Measurements from ENCODE around the gene CYFIP2. TPM values are rescaled to one million over a fixed set of nuclear protein-coding genes. Genes with fewer than 3 reads are reported as not detected.

Gene CYFIP2
- total and polyA plus RNA-seq, 4 donors: 48.1 to 160 (median 104) TPM

DNA sequence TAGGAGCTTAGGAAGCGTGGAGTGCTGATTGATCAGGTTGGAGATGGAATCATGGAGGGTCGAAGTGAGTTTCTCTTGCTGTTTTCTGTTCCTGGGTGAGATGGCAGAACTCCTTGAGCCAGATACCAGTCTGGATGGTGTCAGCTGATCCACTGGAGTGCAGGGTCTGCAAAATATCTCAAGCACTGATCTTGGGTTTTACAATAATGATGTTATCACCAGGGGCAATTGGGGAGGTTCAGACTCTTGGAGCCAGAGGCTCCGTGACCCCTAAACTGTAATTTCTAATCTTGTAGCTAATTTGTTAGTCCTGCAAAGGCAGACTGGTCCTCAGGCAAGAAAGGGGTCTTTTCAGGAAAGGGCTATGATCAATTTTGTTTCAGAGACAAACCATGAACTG is 114.1 kb downstream of the CYFIP2 start:
- H3K36me3 ChIP-seq (ENCODE audit: control insufficient read depth, insufficient read depth, low read length): peaks cover 19% of the 10 kb centered on the region
- no peaks in the 10 kb centered on the region for H3K4me1 ChIP-seq (ENCODE audit: control insufficient read depth, insufficient read depth, low read length)
- DNase-seq (ENCODE audit: low read depth in 4 of 6, low spot score in 6 of 6): no peak
- H3K9me3 ChIP-seq (ENCODE audit: control insufficient read depth, insufficient read depth, low read length): no peaks in the 10 kb centered on the region
- no peaks in the 10 kb centered on the region for H3K27me3 ChIP-seq (ENCODE audit: control insufficient read depth, insufficient read depth, low read length)
- no peak overlapping the region for H3K27ac ChIP-seq (ENCODE audit: low read depth, low read length)
- 96% methylated on average over 3 of the region's 3 CpGs for WGBS (ENCODE audit: insufficient coverage)
- H3K4me3 ChIP-seq (ENCODE audit: low read depth, low read length): no peak overlapping the region

DNA sequence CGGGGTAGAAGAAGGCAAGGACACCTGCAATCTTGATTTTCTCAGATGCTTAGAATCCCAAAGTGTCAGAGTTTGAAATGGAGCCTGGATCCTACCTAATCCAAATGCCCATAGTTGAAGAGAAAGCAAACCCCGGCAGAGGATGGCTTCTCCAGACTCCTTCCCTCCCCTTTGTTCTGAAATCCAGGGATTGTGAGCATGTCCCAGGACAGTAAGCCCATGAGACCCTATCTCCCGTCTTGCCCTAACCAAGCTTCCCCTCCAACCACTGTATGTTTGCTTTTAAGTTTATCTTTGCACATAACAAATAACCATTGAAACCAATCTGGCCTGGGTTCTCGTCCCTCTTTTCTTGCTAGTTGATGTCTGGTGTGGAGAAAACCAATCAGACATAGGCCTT is 115.8 kb downstream of the CYFIP2 start:
- no peak for DNase-seq (ENCODE audit: low read depth in 4 of 6, low spot score in 6 of 6)
- 72% methylated on average over 2 of the region's 4 CpGs for WGBS (ENCODE audit: insufficient coverage)
- Histone ChIP-seq H3K4me1 (ENCODE audit: control insufficient read depth, insufficient read depth, low read length) (no peaks in the 10 kb centered on the region), H3K27me3 (ENCODE audit: control insufficient read depth, insufficient read depth, low read length) (no peaks in the 10 kb centered on the region), H3K27ac (ENCODE audit: low read depth, low read length) (no peak overlapping the region), H3K4me3 (ENCODE audit: low read depth, low read length) (no peak overlapping the region), H3K9me3 (ENCODE audit: control insufficient read depth, insufficient read depth, low read length) (no peaks in the 10 kb centered on the region), H3K36me3 (ENCODE audit: control insufficient read depth, insufficient read depth, low read length) (peaks cover 18% of the 10 kb centered on the region)

DNA sequence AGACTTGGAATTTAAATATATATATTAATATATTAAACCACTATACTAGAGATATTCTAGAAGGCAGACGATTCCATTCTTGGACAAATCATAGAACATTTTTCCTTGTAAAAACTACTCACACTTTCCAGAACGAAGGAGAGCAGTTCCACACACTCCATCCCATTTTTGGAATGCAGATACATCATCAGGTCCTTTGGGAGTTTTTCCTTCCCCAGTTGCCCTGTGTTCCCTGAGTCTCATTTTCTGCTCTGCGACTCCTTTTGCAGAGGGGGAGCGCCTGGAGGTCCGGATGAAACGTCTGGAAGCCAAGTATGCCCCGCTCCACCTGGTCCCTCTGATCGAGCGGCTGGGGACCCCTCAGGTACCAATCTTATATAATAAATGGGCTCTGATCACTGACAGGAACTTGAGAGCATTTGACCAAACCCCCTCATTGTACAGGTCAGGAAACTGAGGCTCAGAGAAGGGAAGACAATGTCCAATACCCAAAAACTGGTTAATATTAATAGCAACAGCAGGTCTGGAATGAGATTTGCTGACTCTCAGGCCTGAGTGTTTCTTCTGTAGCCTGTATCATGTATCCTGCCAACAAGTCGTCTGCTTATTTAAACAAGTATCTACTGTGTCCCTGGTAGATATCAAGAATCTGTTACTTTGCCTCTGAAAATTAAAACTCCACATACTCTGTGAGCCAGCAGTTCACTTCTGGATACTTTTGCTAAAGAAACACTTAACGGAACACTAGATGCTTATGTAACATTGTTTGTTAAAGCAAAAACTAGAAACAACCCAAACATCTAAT is 117.3 kb downstream of the CYFIP2 start:
- no peak for DNase-seq (ENCODE audit: low read depth in 4 of 6, low spot score in 6 of 6)
- Histone ChIP-seq H3K4me3 (ENCODE audit: low read depth, low read length) (no peak overlapping the region), H3K4me1 (ENCODE audit: control insufficient read depth, insufficient read depth, low read length) (peaks cover 4% of the 10 kb centered on the region), H3K36me3 (ENCODE audit: control insufficient read depth, insufficient read depth, low read length) (peaks cover 16% of the 10 kb centered on the region), H3K9me3 (ENCODE audit: control insufficient read depth, insufficient read depth, low read length) (no peaks in the 10 kb centered on the region), H3K27ac (ENCODE audit: low read depth, low read length) (no peak overlapping the region), H3K27me3 (ENCODE audit: control insufficient read depth, insufficient read depth, low read length) (no peaks in the 10 kb centered on the region)
- WGBS (ENCODE audit: insufficient coverage): 95% methylated on average over 8 of the region's 11 CpGs

DNA sequence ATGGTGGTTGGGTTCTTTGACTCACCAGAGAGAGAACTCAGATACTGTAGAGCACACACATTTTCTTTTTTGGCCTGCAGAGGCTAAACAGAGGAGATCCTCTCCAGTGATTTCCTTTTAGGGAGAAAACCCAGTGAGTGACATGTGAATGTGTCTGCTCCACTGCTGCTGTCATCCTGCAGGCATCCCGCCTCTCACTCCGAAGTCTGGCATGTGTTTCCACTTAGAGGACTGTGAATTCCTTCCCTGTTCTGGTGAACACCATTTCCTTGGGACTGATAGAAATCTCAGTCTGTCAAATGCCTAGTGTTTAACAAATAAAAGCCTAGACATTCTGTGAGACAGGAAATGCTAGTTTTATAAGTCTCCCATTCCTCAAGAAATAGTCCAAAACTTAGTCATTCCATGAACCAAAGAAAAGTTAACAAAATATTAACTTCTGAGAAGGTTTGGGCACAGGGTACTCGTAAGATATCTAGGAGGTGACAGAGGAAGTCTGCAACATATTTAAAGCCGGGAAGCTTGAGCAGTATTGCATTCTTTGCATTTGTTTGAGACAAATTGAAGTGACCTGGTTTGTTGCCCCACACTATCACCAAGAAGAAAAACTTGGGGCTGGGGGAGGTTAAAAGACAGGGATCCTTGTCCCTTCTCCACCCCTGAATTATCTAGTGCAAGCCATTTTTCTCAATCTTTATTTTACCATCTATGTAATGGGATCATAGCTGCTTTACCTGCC is 119.2 kb downstream of the CYFIP2 start:
- H3K4me1 ChIP-seq (ENCODE audit: control insufficient read depth, insufficient read depth, low read length): peaks cover 4% of the 10 kb centered on the region
- no peaks in the 10 kb centered on the region for H3K27me3 ChIP-seq (ENCODE audit: control insufficient read depth, insufficient read depth, low read length)
- peak overlapping the region; percentile 22 for H3K27ac ChIP-seq (ENCODE audit: low read depth, low read length)
- peak in 1 of 6 donors; percentile 61 for DNase-seq (ENCODE audit: low read depth in 4 of 6, low spot score in 6 of 6)
- H3K36me3 ChIP-seq (ENCODE audit: control insufficient read depth, insufficient read depth, low read length): peaks cover 29% of the 10 kb centered on the region
- 61% methylated on average over 2 of the region's 4 CpGs for WGBS (ENCODE audit: insufficient coverage)
- no peak overlapping the region for H3K4me3 ChIP-seq (ENCODE audit: low read depth, low read length)
- no peaks in the 10 kb centered on the region for H3K9me3 ChIP-seq (ENCODE audit: control insufficient read depth, insufficient read depth, low read length)

DNA sequence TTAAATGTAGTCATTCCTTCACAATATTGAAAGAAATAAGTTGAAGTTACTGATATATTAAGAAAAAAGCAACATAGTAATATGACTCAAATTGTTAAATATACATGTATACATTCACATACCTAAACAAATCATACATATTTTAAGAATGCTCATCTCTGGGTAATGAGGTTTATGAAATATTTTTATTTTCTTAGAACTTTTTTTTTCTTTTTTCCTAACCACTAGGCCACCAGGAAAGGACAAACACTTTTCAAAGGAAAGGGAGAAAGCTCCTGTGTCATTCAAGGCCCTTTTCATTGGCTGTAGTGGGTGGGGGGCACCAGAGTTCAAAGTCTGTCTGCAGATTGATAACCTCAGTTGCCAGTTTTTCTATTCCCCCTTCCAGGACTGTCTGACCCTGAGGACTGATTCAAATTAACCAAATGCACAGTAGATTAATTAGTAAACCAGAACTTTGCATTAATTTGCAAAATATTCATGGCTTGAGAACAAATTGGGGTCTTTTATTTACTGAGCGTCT is 121.2 kb downstream of the CYFIP2 start:
- DNase-seq (ENCODE audit: low read depth in 4 of 6, low spot score in 6 of 6): no peak
- Histone ChIP-seq H3K27ac (ENCODE audit: low read depth, low read length) (peak overlapping the region; percentile 51), H3K4me1 (ENCODE audit: control insufficient read depth, insufficient read depth, low read length) (peaks cover 4% of the 10 kb centered on the region), H3K9me3 (ENCODE audit: control insufficient read depth, insufficient read depth, low read length) (no peaks in the 10 kb centered on the region), H3K27me3 (ENCODE audit: control insufficient read depth, insufficient read depth, low read length) (no peaks in the 10 kb centered on the region), H3K36me3 (ENCODE audit: control insufficient read depth, insufficient read depth, low read length) (peaks cover 33% of the 10 kb centered on the region), H3K4me3 (ENCODE audit: low read depth, low read length) (no peak overlapping the region)
- no CpG with 5 or more reads among the region's 1 CpG for WGBS (ENCODE audit: insufficient coverage)

DNA sequence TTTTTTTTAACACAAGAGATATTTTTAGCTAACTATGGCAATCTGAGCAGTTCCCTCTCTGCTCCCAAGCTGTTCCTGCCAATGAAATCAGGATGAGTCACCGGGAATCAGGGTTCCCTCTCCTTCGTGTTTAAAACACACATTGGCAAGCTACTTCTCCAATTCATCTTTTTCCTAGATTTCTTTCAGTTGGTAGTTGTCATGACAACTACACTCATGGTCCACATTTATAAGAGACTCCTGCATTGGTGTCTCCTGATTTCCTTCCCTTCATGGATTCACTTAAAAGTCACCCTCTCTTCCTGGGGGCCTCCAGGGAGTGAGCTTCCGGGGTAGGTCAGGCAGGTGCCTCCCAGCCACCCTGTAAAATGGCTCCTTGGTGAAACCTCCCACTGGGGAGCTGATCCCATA is 121.8 kb downstream of the CYFIP2 start:
- H3K9me3 ChIP-seq (ENCODE audit: control insufficient read depth, insufficient read depth, low read length): no peaks in the 10 kb centered on the region
- whole genome bisulfite sequencing (ENCODE audit: insufficient coverage): 6% methylated on average over 2 of the region's 3 CpGs
- peaks cover 35% of the 10 kb centered on the region for H3K36me3 ChIP-seq (ENCODE audit: control insufficient read depth, insufficient read depth, low read length)
- H3K27ac ChIP-seq (ENCODE audit: low read depth, low read length): peak overlapping the region; percentile 65
- H3K4me3 ChIP-seq (ENCODE audit: low read depth, low read length): no peak overlapping the region
- peaks cover 4% of the 10 kb centered on the region for H3K4me1 ChIP-seq (ENCODE audit: control insufficient read depth, insufficient read depth, low read length)
- no peaks in the 10 kb centered on the region for H3K27me3 ChIP-seq (ENCODE audit: control insufficient read depth, insufficient read depth, low read length)
- DNase-seq (ENCODE audit: low read depth in 4 of 6, low spot score in 6 of 6): peak in 2 of 6 donors; percentile 53 to 90

DNA sequence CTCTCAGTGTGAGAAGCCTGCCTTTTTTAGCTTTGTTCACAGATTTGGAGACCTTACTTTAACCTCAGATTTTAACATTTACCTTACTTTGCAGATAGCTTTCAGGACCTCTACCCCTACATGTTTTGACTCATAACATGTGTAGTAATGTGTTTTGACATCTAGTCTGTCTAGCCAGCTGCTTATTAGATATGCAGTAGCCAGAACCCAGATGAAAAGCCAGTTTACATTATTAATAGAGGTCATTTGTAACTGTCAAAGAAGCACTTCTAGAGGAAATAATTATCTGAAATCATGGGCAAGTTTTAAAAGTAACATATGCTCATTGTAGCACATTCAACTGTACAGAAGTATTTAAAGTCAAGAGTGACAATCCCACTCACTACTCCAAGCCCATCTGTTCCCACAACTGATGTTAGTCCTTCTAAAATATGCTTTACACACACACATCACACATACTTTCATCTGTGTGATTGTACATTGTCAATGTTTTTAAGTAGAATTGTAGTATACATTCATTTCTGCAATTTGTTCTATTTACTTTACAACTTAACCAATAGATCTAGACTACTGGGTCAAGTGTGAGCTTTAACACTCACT is 122.3 kb downstream of the CYFIP2 start:
- H3K36me3 ChIP-seq (ENCODE audit: control insufficient read depth, insufficient read depth, low read length): peaks cover 37% of the 10 kb centered on the region
- H3K4me1 ChIP-seq (ENCODE audit: control insufficient read depth, insufficient read depth, low read length): peaks cover 4% of the 10 kb centered on the region
- peak overlapping the region; percentile 65 for H3K27ac ChIP-seq (ENCODE audit: low read depth, low read length)
- no peak overlapping the region for H3K4me3 ChIP-seq (ENCODE audit: low read depth, low read length)
- H3K9me3 ChIP-seq (ENCODE audit: control insufficient read depth, insufficient read depth, low read length): no peaks in the 10 kb centered on the region
- H3K27me3 ChIP-seq (ENCODE audit: control insufficient read depth, insufficient read depth, low read length): no peaks in the 10 kb centered on the region
- peak in 1 of 6 donors; percentile 62 for DNase-seq (ENCODE audit: low read depth in 4 of 6, low spot score in 6 of 6)

DNA sequence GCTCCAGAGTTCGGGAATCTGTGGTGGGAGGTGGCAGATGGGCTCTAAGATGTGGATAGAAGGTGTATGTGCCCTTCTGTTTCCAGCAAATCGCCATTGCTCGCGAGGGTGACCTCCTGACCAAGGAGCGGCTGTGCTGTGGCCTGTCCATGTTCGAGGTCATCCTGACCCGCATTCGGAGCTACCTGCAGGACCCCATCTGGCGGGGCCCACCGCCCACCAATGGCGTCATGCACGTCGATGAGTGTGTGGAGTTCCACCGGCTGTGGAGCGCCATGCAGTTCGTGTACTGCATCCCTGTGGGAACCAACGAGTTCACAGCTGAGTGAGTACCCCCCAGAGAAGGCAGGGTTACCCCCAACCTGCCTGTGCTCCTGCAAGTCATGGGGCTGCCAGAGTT is 123.2 kb downstream of the CYFIP2 start:
- no peaks in the 10 kb centered on the region for H3K9me3 ChIP-seq (ENCODE audit: control insufficient read depth, insufficient read depth, low read length)
- WGBS (ENCODE audit: insufficient coverage): 97% methylated on average over 17 of the region's 17 CpGs
- no peak overlapping the region for H3K4me3 ChIP-seq (ENCODE audit: low read depth, low read length)
- no peaks in the 10 kb centered on the region for H3K27me3 ChIP-seq (ENCODE audit: control insufficient read depth, insufficient read depth, low read length)
- H3K4me1 ChIP-seq (ENCODE audit: control insufficient read depth, insufficient read depth, low read length): peaks cover 4% of the 10 kb centered on the region
- peaks cover 38% of the 10 kb centered on the region for H3K36me3 ChIP-seq (ENCODE audit: control insufficient read depth, insufficient read depth, low read length)
- no peak overlapping the region for H3K27ac ChIP-seq (ENCODE audit: low read depth, low read length)
- no peak for DNase-seq (ENCODE audit: low read depth in 4 of 6, low spot score in 6 of 6)

DNA sequence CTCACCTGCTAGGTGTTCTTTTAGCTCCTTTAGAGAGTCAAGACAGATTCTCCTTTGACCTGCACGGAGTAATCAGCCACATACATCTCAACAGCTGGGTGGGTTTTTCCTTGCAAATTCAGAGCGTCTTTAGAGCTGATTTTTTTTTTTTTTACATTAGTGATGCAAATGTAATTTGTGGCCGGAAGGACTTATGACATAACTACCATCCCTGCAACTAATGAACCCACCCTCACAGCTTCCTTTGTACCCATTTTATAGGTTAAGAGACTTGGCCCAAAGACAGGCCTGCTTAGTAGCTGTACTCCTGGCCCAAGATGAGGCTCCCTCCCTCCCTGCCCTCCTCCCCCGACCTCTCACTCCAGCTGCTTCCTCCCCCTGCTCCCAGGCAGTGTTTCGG is 124.2 kb downstream of the CYFIP2 start:
- Histone ChIP-seq H3K36me3 (ENCODE audit: control insufficient read depth, insufficient read depth, low read length) (peaks cover 32% of the 10 kb centered on the region), H3K9me3 (ENCODE audit: control insufficient read depth, insufficient read depth, low read length) (no peaks in the 10 kb centered on the region), H3K27ac (ENCODE audit: low read depth, low read length) (no peak overlapping the region), H3K4me1 (ENCODE audit: control insufficient read depth, insufficient read depth, low read length) (peaks cover 4% of the 10 kb centered on the region), H3K27me3 (ENCODE audit: control insufficient read depth, insufficient read depth, low read length) (no peaks in the 10 kb centered on the region), H3K4me3 (ENCODE audit: low read depth, low read length) (no peak overlapping the region)
- DNase-seq (ENCODE audit: low read depth in 4 of 6, low spot score in 6 of 6): no peak
- WGBS (ENCODE audit: insufficient coverage): 63% methylated on average over 2 of the region's 5 CpGs

Data from spinal cord (tissue), 10 donors.